OCI-LY3 (cell line): ENCODE data around the gene LRPPRC.
A peak's percentile ranks its signal among the peaks of the same experiment; 100 is the strongest.

ENCODE experiments used
- CTCF ChIP-seq: fragments of 200-600, 300-600 bp; sonication (generic); IDR thresholded peaks from 2 replicates; pipeline ENCODE4 v1.5.1; 2014; ENCODE audit warnings: antibody characterized with exemption, low read length, low read depth
- EZH2phosphoT487 ChIP-seq: fragments of 200-600 bp; shearing (Covaris generic); IDR thresholded peaks from 2 replicates; pipeline ENCODE4 v1.6.1; 2018; ENCODE audit warnings: antibody characterized with exemption, mixed run types, low read depth

GRCh38 chr2:43950383-43951008 lies 45.3 kb downstream of the LRPPRC start:
- peak; percentile 47 for TF ChIP-seq CTCF
- TF ChIP-seq EZH2phosphoT487: no peak
